K562 (cell line): ENCODE data around the gene TXNDC15. TPM values are rescaled to one million over a fixed set of nuclear protein-coding genes. Genes with fewer than 3 reads are reported as not detected.

Experiments used
- ASH1L ChIP-seq: fragments of 450-650 bp; IDR thresholded peaks from 2 replicates; pipeline ENCODE4 v1.6.1; 2018; ENCODE audit warnings: borderline replicate concordance, mild to moderate bottlenecking, low read depth; ENCODE audit not compliant: partially characterized antibody
- EP400 ChIP-seq: fragments of 450-650 bp; IDR thresholded peaks from 2 replicates; pipeline ENCODE4 v1.6.1; 2017; ENCODE audit warnings: antibody characterized with exemption, mild to moderate bottlenecking, moderate library complexity
- GATAD2A ChIP-seq: fragments of 450-650 bp; IDR thresholded peaks from 2 replicates; pipeline ENCODE4 v1.6.1; 2017
- MCM7 ChIP-seq, 2 experiments: fragments of 450-650 bp; IDR thresholded peaks; 2 replicates each; pipeline ENCODE4 v1.6.1; 2016 to 2018
- MNT ChIP-seq, 2 experiments: fragments of 450-650 bp; conservative IDR thresholded peaks; 2 replicates each; pipeline ENCODE4 v1.6.1; 2017; ENCODE audit warnings: mild to moderate bottlenecking in 2 of 2, moderate library complexity in 2 of 2
- NR0B1 ChIP-seq: fragments of 450-650 bp; IDR thresholded peaks from one replicate; pipeline ENCODE4 v1.6.1; 2018; ENCODE audit warnings: mild to moderate bottlenecking, moderate library complexity; ENCODE audit not compliant: partially characterized antibody
- PRMT5 ChIP-seq: sonication (generic); formaldehyde crosslinking; IDR thresholded peaks from 2 replicates; pipeline ENCODE4 v1.5.0; 2020; ENCODE audit warnings: missing genetic modification reagents
- RBM14 ChIP-seq: fragments of 200-400 bp; formaldehyde crosslinking; IDR thresholded peaks from 2 replicates; pipeline ENCODE4 v1.6.1; 2018; ENCODE audit warnings: low read depth, mild to moderate bottlenecking, low read length, moderate library complexity, borderline replicate concordance; ENCODE audit not compliant: insufficient read depth
- TRIM24 ChIP-seq, 2 experiments: fragments of 450-650 bp; IDR thresholded peaks; 2 replicates each; pipeline ENCODE4 v1.6.1; 2016
- ZNF121 ChIP-seq: sonication (generic); formaldehyde crosslinking; conservative IDR thresholded peaks from 2 replicates; pipeline ENCODE4 v1.8.0; 2022; ENCODE audit warnings: missing genetic modification reagents
- ZNF232 ChIP-seq: sonication (generic); formaldehyde crosslinking; IDR thresholded peaks from 2 replicates; pipeline ENCODE4 v1.8.0; 2022; ENCODE audit warnings: mild to moderate bottlenecking, missing genetic modification reagents
- ZNF263 ChIP-seq: sonication (generic); formaldehyde crosslinking; IDR thresholded peaks from 2 replicates; pipeline ENCODE4 v1.8.0; 2022; ENCODE audit warnings: mild to moderate bottlenecking, missing genetic modification reagents, borderline replicate concordance
- ZNF586 ChIP-seq: fragments of 450-650 bp; formaldehyde crosslinking; conservative IDR thresholded peaks from 2 replicates; pipeline ENCODE4 v1.4.0; 2020; ENCODE audit warnings: mild to moderate bottlenecking, moderate library complexity
- polyA plus RNA-seq, 8 experiments: library from polyadenylated mRNA; depleted of rRNA in 4 of 8; stranded (reverse) in 5 of 8; unstranded in 3 of 8; fragments of >200 nt; fragmentation: Nextera tagmentation in 2 of 8; fragmentation: Illumina TruSeq in 1 of 8; extraction: Ambion mirVana in 2 of 8; extraction: Trizol in 1 of 8; gene quantifications; 2 replicates each; pipeline versions ENCODE4 v1.2.1 to v1.2.3, GENCODE V29; 2011 to 2014; ENCODE audit warnings: inconsistent platforms in 1 of 8, missing spikeins in 1 of 8
- total RNA-seq, 7 experiments: library from RNA; depleted of rRNA in 6 of 7; stranded (reverse); fragments of >200 nt in 6 of 7; fragmentation: Illumina TruSeq in 2 of 7; extraction: Trizol in 2 of 7; gene quantifications; 2 replicates each; pipeline versions ENCODE4 v1.2.1 to v1.2.3, GENCODE V29; 2011 to 2021; ENCODE audit warnings: low replicate concordance in 1 of 7
- TF ChIP-seq, protein P1 (sequence below), 2 experiments: fragments of 450-650 bp in 1 of 2; sonication (generic) in 1 of 2; formaldehyde crosslinking in 1 of 2; IDR thresholded peaks; 2 replicates each; pipeline versions ENCODE4 v1.7.1 to v1.9.0; 2016 to 2022; ENCODE audit warnings: inconsistent platforms in 1 of 2, mild to moderate bottlenecking in 1 of 2, missing genetic modification reagents in 1 of 2
- TF ChIP-seq, protein P2 (sequence below): fragments of 250-450 bp; sonication (Bioruptor Pico); IDR thresholded peaks from 2 replicates; pipeline ENCODE4 v1.8.0; 2021; ENCODE audit warnings: moderate library complexity, mild to moderate bottlenecking, inconsistent platforms

The TXNDC15 gene
- total and polyA plus RNA-seq, 9 of the 15 experiments (the other 6 are each of a cell fraction or from before 2014, with no cell fraction given), result 3.0 to 15.4 (median 12.3) TPM

GRCh38 chr5:134845852-134846640, 28.1 kb upstream of the TXNDC15 start, which contains the start of gene C5orf24 (continued):
- no peak for TF ChIP-seq ASH1L
- no peak for TF ChIP-seq PRMT5 (CRISPR knock-in tag)
- peak; percentile 41 to 70; a peak in 3 of 4 replicates for TF ChIP-seq MNT (conservative IDR thresholded peaks at IDR 0.05)
- TF ChIP-seq RBM14, result 0 out of 2 replicates have a peak, but pooled peaks have one; percentile 76
- TF ChIP-seq, protein P1, sequence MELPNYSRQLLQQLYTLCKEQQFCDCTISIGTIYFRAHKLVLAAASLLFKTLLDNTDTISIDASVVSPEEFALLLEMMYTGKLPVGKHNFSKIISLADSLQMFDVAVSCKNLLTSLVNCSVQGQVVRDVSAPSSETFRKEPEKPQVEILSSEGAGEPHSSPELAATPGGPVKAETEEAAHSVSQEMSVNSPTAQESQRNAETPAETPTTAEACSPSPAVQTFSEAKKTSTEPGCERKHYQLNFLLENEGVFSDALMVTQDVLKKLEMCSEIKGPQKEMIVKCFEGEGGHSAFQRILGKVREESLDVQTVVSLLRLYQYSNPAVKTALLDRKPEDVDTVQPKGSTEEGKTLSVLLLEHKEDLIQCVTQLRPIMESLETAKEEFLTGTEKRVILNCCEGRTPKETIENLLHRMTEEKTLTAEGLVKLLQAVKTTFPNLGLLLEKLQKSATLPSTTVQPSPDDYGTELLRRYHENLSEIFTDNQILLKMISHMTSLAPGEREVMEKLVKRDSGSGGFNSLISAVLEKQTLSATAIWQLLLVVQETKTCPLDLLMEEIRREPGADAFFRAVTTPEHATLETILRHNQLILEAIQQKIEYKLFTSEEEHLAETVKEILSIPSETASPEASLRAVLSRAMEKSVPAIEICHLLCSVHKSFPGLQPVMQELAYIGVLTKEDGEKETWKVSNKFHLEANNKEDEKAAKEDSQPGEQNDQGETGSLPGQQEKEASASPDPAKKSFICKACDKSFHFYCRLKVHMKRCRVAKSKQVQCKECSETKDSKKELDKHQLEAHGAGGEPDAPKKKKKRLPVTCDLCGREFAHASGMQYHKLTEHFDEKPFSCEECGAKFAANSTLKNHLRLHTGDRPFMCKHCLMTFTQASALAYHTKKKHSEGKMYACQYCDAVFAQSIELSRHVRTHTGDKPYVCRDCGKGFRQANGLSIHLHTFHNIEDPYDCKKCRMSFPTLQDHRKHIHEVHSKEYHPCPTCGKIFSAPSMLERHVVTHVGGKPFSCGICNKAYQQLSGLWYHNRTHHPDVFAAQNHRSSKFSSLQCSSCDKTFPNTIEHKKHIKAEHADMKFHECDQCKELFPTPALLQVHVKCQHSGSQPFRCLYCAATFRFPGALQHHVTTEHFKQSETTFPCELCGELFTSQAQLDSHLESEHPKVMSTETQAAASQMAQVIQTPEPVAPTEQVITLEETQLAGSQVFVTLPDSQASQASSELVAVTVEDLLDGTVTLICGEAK (IDR thresholded peaks at IDR 0.05), result no peak
- TF ChIP-seq, protein P1 (CRISPR knock-in tag; IDR thresholded peaks at IDR 0.05), result no peak
- TF ChIP-seq EP400, result peak; percentile 65
- no peak for TF ChIP-seq ZNF263 (CRISPR knock-in tag)
- 0 out of 2 replicates have a peak, but pooled peaks have one; percentile 74 for TF ChIP-seq GATAD2A
- TF ChIP-seq ZNF121, result no peak
- no peak; the same call in 1 of the 2 replicates for TF ChIP-seq ZNF232 (CRISPR knock-in tag)
- TF ChIP-seq, protein P2, sequence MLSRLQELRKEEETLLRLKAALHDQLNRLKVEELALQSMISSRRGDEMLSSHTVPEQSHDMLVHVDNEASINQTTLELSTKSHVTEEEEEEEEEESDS (CRISPR knock-in tag), result no peak
- no peak for TF ChIP-seq MCM7 (IDR thresholded peaks at IDR 0.05)
- no peak for TF ChIP-seq NR0B1
- no peak for TF ChIP-seq TRIM24 (IDR thresholded peaks at IDR 0.05)
- TF ChIP-seq ZNF586 (CRISPR knock-in tag), result no peak
